Activated B cell treated with CpG ODN at 0.5 μM for 24 hours (primary cell): ENCODE data around the gene DHRS3. TPM values are rescaled to one million over a fixed set of nuclear protein-coding genes. Genes with fewer than 3 reads are reported as not detected.
"Not testable (repeated sequence)": the region's sequence is repeated elsewhere in the genome, so short reads cannot be mapped to it uniquely, and the experiment has no call there.

Source experiments
- ATAC-seq: fragments of 200-7000 bp; cut with Tn5 transposase; one replicate; pipeline ENCODE4 v1.10.0; 2021; ENCODE audit warnings: low read depth, mild to moderate bottlenecking, moderate library complexity
- CTCF ChIA-PET: fragments of 350-600 bp; sonication (Branson Sonifier 250); formaldehyde crosslinking; loops from one replicate; lab custom pipeline; 2021; ENCODE audit warnings: antibody characterized with exemption; lab: Charles Lee
- POLR2A ChIA-PET: fragments of 350-600 bp; sonication (Branson Sonifier 250); formaldehyde crosslinking; loops from one replicate; lab custom pipeline; 2021; ENCODE audit warnings: antibody characterized with exemption; lab: Charles Lee
- DNase-seq: peaks from one replicate; pipeline ENCODE4 v3.0.0; 2022
- H3K27ac Mint-ChIP-seq: one replicate; pipeline ENCODE4 v1.8.0; 2020; ENCODE audit warnings: mixed read lengths
- H3K27me3 Mint-ChIP-seq: one replicate; pipeline ENCODE4 v1.8.0; 2021; ENCODE audit warnings: mixed read lengths
- H3K36me3 Mint-ChIP-seq: one replicate; pipeline ENCODE4 v1.8.0; 2021; ENCODE audit warnings: low read depth, mixed read lengths
- H3K4me1 Mint-ChIP-seq: one replicate; pipeline ENCODE4 v1.8.0; 2021; ENCODE audit warnings: mixed read lengths
- H3K4me3 Mint-ChIP-seq: one replicate; pipeline ENCODE4 v1.8.0; 2020; ENCODE audit warnings: mild to moderate bottlenecking, mixed read lengths
- H3K9me3 Mint-ChIP-seq: one replicate; pipeline ENCODE4 v1.8.0; 2020; ENCODE audit warnings: mixed read lengths
- intact Hi-C: fragments of 100-400 bp; cut with micrococcal nuclease; formaldehyde crosslinking; loops from one replicate; pipeline ENCODE4 v1.15.1; 2024
- total RNA-seq: library from RNA; stranded (reverse); gene quantifications from 2 replicates; pipeline ENCODE4 v1.2.3, GENCODE V29; 2022
- TF ChIP-seq, protein P1 (sequence below): fragments of 200-600 bp; IDR thresholded peaks from one replicate; pipeline ENCODE4 v1.8.0; 2022; ENCODE audit warnings: antibody characterized with exemption, mild to moderate bottlenecking

The DHRS3 gene
- total RNA-seq, 1 donor from 2014 or later, result 1.8 TPM

DNA sequence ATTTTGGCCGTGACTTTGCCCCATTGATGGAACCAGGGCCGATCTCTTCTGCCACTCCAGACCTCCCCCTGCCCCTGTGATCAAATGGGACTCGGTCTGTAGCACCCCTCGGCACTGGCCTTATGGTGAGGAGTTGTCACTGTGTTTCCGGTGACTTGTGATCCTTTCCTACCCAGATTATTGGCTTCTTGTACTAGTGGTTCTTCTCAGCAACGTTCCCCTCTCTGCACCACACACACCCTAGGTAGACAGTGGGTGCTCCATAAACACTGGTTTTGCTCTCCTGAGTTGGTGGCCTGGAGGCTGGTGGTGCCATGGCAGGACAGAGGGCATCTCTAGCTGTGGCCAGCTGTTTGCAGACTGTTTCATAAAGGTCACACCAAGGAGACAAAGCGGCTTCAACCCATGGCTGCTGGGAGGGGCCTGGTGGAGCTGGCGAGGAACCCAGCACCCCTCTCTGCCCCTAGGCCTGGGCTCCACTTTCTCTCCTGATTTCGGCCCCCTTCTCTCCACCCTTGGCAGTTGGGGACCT lies 50.7 kb downstream of the DHRS3 start:
- ATAC-seq (no peak), DNase-seq (no peak)
- intact Hi-C loops, result no loop called here
- Mint-ChIP-seq H3K4me1 (no peaks in the 10 kb centered on the region), H3K27ac (no peak overlapping the region), H3K9me3 (peaks cover 16% of the 10 kb centered on the region), H3K27me3 (peaks cover 4% of the 10 kb centered on the region), H3K4me3 (no peak overlapping the region), H3K36me3 (no peaks in the 10 kb centered on the region)
- TF ChIP-seq, protein P1, sequence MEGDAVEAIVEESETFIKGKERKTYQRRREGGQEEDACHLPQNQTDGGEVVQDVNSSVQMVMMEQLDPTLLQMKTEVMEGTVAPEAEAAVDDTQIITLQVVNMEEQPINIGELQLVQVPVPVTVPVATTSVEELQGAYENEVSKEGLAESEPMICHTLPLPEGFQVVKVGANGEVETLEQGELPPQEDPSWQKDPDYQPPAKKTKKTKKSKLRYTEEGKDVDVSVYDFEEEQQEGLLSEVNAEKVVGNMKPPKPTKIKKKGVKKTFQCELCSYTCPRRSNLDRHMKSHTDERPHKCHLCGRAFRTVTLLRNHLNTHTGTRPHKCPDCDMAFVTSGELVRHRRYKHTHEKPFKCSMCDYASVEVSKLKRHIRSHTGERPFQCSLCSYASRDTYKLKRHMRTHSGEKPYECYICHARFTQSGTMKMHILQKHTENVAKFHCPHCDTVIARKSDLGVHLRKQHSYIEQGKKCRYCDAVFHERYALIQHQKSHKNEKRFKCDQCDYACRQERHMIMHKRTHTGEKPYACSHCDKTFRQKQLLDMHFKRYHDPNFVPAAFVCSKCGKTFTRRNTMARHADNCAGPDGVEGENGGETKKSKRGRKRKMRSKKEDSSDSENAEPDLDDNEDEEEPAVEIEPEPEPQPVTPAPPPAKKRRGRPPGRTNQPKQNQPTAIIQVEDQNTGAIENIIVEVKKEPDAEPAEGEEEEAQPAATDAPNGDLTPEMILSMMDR, result no peak
- ChIA-PET POLR2A (no interaction called here), CTCF (no interaction called here)

DNA sequence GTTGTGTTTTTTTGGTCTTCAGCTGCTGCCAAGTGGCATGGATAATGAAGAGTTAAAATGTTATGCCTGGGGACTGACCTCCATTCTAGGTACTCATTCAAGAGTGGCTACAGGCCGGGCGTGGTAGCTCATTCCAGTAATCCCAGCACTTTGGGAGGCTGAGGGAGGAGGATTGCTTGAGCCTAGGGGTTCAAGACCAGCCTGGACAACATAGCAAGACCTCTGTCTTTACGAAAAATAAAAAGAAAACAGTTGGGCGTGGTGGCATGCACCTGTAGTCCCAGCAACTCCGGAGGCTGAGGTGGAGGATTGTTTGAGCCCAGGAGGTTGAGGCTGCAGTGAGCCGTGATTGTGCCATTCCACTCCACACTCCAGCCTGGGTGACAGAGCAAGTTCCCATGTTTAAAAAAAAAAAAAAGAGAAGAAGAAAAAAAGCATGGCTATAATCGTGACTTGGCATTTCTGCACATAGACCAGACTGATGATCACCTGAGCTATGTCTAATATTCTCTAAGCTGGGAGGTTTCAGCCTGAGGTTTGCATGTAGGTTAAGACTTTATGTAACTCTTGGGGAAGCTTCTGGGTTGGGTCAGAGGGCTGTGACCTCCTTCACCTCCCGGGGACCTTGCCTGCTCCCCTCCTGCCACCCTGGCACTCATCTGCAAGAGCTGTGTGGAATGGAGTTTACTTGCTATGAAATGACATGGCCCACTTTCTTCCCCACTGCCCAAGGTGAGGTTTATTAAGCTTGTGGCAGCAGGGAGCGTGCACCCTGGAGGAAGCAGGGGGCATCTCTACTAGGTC lies 51.3 kb downstream of the DHRS3 start:
- H3K36me3 Mint-ChIP-seq, result no peaks in the 10 kb centered on the region

DNA sequence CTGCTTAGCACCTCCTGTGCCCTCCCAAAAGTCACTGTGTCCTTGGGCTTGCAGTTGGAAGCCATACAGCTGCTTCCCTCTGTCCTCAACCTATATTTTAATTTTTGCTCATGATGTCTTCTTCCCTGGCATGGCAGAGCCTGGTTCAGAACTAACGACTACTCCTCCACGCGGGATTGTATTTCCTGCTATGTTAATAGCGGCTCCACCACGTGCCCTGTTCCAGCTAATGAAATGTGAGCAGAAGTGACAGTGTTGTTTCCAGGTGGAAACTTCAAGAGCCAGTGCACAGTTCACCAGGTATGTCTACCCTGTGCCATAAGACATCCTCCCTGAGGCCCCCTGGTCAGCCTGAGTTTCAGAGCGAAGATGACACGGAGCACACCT lies 52.1 kb downstream of the DHRS3 start:
- Mint-ChIP-seq H3K36me3 (no peaks in the 10 kb centered on the region), H3K4me3 (no peak overlapping the region), H3K27me3 (peaks cover 4% of the 10 kb centered on the region), H3K9me3 (peaks cover 18% of the 10 kb centered on the region), H3K4me1 (no peaks in the 10 kb centered on the region), H3K27ac (no peak overlapping the region)
- intact Hi-C loops, result no loop called here
- ATAC-seq, result no peak
- POLR2A ChIA-PET, result no interaction called here
- no peak for DNase-seq
- CTCF ChIA-PET, result no interaction called here
- TF ChIP-seq, protein P1, result no peak

More for the DNA sequence above, 51.3 kb downstream of the DHRS3 start:
- Mint-ChIP-seq H3K4me3 (no peak overlapping the region), H3K9me3 (peaks cover 18% of the 10 kb centered on the region), H3K4me1 (no peaks in the 10 kb centered on the region), H3K27ac (no peak overlapping the region), H3K27me3 (peaks cover 4% of the 10 kb centered on the region)
- TF ChIP-seq, protein P1, result no peak
- DNase-seq, result no peak
- intact Hi-C loops, result no loop called here
- POLR2A ChIA-PET, result no interaction called here
- CTCF ChIA-PET, result no interaction called here
- ATAC-seq, result no peak

DNA sequence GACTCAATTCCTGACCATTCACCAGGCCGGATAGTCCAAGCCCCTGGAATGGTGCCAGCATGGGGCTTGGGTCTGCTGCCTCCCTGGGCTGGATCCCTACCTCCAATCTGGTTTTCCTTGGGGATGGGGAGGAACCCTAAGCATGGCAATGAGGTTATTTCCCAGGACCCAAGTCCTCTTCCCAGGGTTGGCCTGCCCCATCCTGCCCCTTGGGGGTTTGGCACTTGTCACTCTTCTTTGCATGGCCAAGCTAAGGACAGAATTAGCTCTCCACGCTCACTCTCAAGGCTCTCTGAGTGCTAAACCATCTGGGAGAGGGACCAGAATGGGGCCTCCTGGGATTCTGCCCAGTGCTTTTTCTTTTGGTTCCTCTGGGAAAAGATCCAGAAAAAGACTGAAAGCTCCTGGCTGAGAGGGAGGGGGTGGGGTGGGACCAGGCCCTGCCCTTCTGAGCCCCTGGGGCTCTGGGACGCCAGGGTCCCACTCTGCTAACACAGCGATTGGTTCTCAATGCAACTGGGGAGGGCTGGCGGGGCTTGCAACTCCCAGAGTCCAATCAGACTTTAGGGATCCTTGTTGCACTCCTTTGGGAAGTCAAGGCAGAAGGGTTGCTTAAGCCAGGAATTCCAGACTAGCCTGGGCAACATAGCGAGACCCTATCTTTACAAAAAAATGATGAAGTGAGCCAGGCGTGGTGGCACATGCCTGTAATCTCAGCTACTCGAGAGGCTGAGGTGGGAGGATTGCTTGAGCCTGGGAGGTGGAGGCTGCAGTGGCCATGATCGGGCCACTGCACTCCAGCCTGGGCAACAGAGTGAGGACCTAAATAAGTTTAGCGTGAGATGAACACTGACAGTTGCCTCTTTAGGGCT lies 52.7 kb downstream of the DHRS3 start:
- no peaks in the 10 kb centered on the region for H3K4me1 Mint-ChIP-seq
- ChIA-PET POLR2A (no interaction called here), CTCF (no interaction called here)
- TF ChIP-seq, protein P1, result no peak
- no peak for DNase-seq
- H3K36me3 Mint-ChIP-seq, result no peaks in the 10 kb centered on the region
- ATAC-seq, result no peak
- peaks cover 4% of the 10 kb centered on the region for H3K27me3 Mint-ChIP-seq
- no peak overlapping the region for H3K27ac Mint-ChIP-seq
- H3K9me3 Mint-ChIP-seq, result peaks cover 18% of the 10 kb centered on the region
- no peak overlapping the region for H3K4me3 Mint-ChIP-seq
- intact Hi-C loops, result no loop called here

DNA sequence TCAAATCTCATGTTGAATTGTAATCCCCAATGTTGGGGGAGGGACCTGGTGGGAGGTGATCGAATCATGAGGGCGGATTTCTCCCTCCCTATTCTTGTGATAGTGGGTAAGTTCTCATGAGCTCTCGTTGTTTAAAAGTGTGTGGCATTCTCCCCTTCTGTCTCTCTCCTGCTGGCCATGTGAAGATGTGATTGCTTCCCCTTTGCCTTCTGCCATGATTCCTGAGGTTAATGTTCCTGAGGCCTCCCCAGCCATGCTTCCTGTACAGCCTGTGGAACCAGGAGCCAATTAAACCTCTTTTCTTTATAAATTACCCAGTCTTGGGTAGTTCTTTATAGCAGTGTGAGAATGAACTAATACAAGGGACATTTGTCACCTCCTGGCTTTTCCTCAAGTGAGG lies 53.8 kb downstream of the DHRS3 start:
- H3K27ac Mint-ChIP-seq, POLR2A ChIA-PET, H3K27me3 Mint-ChIP-seq, H3K4me3 Mint-ChIP-seq, ATAC-seq, CTCF ChIA-PET, H3K4me1 Mint-ChIP-seq, DNase-seq, H3K36me3 Mint-ChIP-seq, intact Hi-C loops: not testable (repeated sequence)
- H3K9me3 Mint-ChIP-seq, result peaks cover 18% of the 10 kb centered on the region
